ENCODE data around the gene L1TD1. TPM values are rescaled to one million over a fixed set of nuclear protein-coding genes. Genes with fewer than 3 reads are reported as not detected.
"Not testable (repeated sequence)": the region's sequence is repeated elsewhere in the genome, so short reads cannot be mapped to it uniquely, and the experiment has no call there.

L1TD1 gene
- polyA plus RNA-seq, 1 donor from 2014 or later: 0.56 TPM

GRCh38 chr1:62239652-62240403 lies 45.2 kb downstream of the L1TD1 start:
- peaks cover 17% of the 10 kb centered on the region for H3K27me3 Mint-ChIP-seq
- not testable (repeated sequence) for H3K36me3 Mint-ChIP-seq, H3K9me3 Mint-ChIP-seq, H3K4me3 Mint-ChIP-seq, H3K4me1 Mint-ChIP-seq
- peak overlapping the region in 1 of 3 donors; percentile 46 for H3K27ac Mint-ChIP-seq

- Mint-ChIP-seq H3K27ac (no peak overlapping the region), H3K36me3 (no peaks in the 10 kb centered on the region), H3K4me3 (no peak overlapping the region), H3K4me1 (no peaks in the 10 kb centered on the region), H3K27me3 (peaks cover 19% of the 10 kb centered on the region), H3K9me3 (peaks cover 0 to 3% (median 0%) of the 10 kb centered on the region in 3 donors)
These were observed 46.2 kb downstream of the L1TD1 start for GRCh38 chr1:62240651-62241370.

- peaks cover 16% of the 10 kb centered on the region for H3K27me3 Mint-ChIP-seq
- H3K36me3 Mint-ChIP-seq: no peaks in the 10 kb centered on the region
- no peak overlapping the region for H3K27ac Mint-ChIP-seq
- H3K9me3 Mint-ChIP-seq: peaks cover 0 to 3% (median 0%) of the 10 kb centered on the region in 3 donors
- no peak overlapping the region for H3K4me3 Mint-ChIP-seq
- no peaks in the 10 kb centered on the region for H3K4me1 Mint-ChIP-seq
These were observed 46.9 kb downstream of the L1TD1 start for GRCh38 chr1:62241371-62242131.

- not testable (repeated sequence) for H3K4me3 Mint-ChIP-seq, H3K4me1 Mint-ChIP-seq, H3K27ac Mint-ChIP-seq, H3K9me3 Mint-ChIP-seq, H3K36me3 Mint-ChIP-seq
- peaks cover 16% of the 10 kb centered on the region for H3K27me3 Mint-ChIP-seq
These were observed 49.7 kb downstream of the L1TD1 start for GRCh38 chr1:62244380-62244779.

- H3K4me1 Mint-ChIP-seq: no peaks in the 10 kb centered on the region
- no peaks in the 10 kb centered on the region for H3K36me3 Mint-ChIP-seq
- H3K27ac Mint-ChIP-seq: no peak overlapping the region
- H3K27me3 Mint-ChIP-seq: peaks cover 16% of the 10 kb centered on the region
- H3K9me3 Mint-ChIP-seq: peaks cover 0 to 3% (median 0%) of the 10 kb centered on the region in 3 donors
- H3K4me3 Mint-ChIP-seq: no peak overlapping the region
These were observed 50.6 kb downstream of the L1TD1 start for GRCh38 chr1:62245201-62245600.

- Mint-ChIP-seq H3K27ac (no peak overlapping the region), H3K4me3 (no peak overlapping the region), H3K9me3 (peaks cover 0 to 3% (median 0%) of the 10 kb centered on the region in 3 donors), H3K36me3 (no peaks in the 10 kb centered on the region), H3K27me3 (peaks cover 10% of the 10 kb centered on the region), H3K4me1 (no peaks in the 10 kb centered on the region)
These were observed 52.9 kb downstream of the L1TD1 start for GRCh38 chr1:62247391-62248168.

- no peaks in the 10 kb centered on the region for H3K36me3 Mint-ChIP-seq
- H3K4me1 Mint-ChIP-seq: no peaks in the 10 kb centered on the region
- no peak overlapping the region for H3K4me3 Mint-ChIP-seq
- H3K27ac Mint-ChIP-seq: no peak overlapping the region
- no peaks in the 10 kb centered on the region for H3K9me3 Mint-ChIP-seq
- peaks cover 2% of the 10 kb centered on the region for H3K27me3 Mint-ChIP-seq
These were observed 55.6 kb downstream of the L1TD1 start for GRCh38 chr1:62250126-62250726.

GRCh38 chr1:62259551-62259950 lies 64.9 kb downstream of the L1TD1 start:
- Mint-ChIP-seq H3K27ac (peak overlapping the region in 1 of 3 donors; percentile 8), H3K36me3 (peaks cover 8% of the 10 kb centered on the region), H3K4me3 (no peak overlapping the region), H3K4me1 (peaks cover 0 to 2% (median 0%) of the 10 kb centered on the region in 3 donors), H3K27me3 (peaks cover 8% of the 10 kb centered on the region), H3K9me3 (peaks cover 2 to 3% (median 2%) of the 10 kb centered on the region in 3 donors)

GRCh38 chr1:62260688-62261087 lies 66.0 kb downstream of the L1TD1 start:
- H3K4me3 Mint-ChIP-seq: no peak overlapping the region
- no peak overlapping the region for H3K27ac Mint-ChIP-seq
- H3K36me3 Mint-ChIP-seq: peaks cover 8% of the 10 kb centered on the region
- peaks cover 0 to 2% (median 0%) of the 10 kb centered on the region in 3 donors for H3K4me1 Mint-ChIP-seq
- peaks cover 2 to 3% (median 2%) of the 10 kb centered on the region in 3 donors for H3K9me3 Mint-ChIP-seq
- H3K27me3 Mint-ChIP-seq: peaks cover 8% of the 10 kb centered on the region

Other genes with a start within 250 kb of the L1TD1 start
- gene KANK4, start 124.6 kb downstream of the L1TD1 start, polyA plus RNA-seq: not detected
- gene USP1, start 242.2 kb downstream of the L1TD1 start, polyA plus RNA-seq: 35.1 TPM